Mesothelial cell of epicardium (in vitro differentiated cells): ENCODE data around the gene ACTN1. TPM values are rescaled to one million over a fixed set of nuclear protein-coding genes. Genes with fewer than 3 reads are reported as not detected.

Experiments used
- DNase-seq, 2 experiments: peaks; one replicate each; pipeline ENCODE4 v3.0.0; 2021; ENCODE audit warnings: low spot score in 2 of 2; ENCODE audit not compliant: unreplicated experiment in 2 of 2
- H3K27ac Mint-ChIP-seq: 2 replicates; pipeline ENCODE4 v1.8.0; 2021; ENCODE audit warnings: mixed read lengths
- H3K27me3 Mint-ChIP-seq: 2 replicates; pipeline ENCODE4 v1.8.0; 2021; ENCODE audit warnings: low read depth, mixed read lengths
- H3K36me3 Mint-ChIP-seq: 2 replicates; pipeline ENCODE4 v1.8.0; 2021; ENCODE audit warnings: mixed read lengths
- H3K4me1 Mint-ChIP-seq: 2 replicates; pipeline ENCODE4 v1.8.0; 2021; ENCODE audit warnings: mixed read lengths
- H3K4me3 Mint-ChIP-seq: 2 replicates; pipeline ENCODE4 v1.8.0; 2021; ENCODE audit warnings: mild to moderate bottlenecking, moderate library complexity, mixed read lengths
- H3K9me3 Mint-ChIP-seq: 2 replicates; pipeline ENCODE4 v1.8.0; 2021; ENCODE audit warnings: mixed read lengths
- total RNA-seq: library from RNA; stranded (reverse); gene quantifications from 3 replicates; pipeline ENCODE4 v1.2.1, GENCODE V29; 2021
- TF ChIP-seq, protein P1 (sequence below): fragments of 200-600 bp; sonication (generic); IDR thresholded peaks from one replicate; pipeline ENCODE4 v1.5.0; 2021; ENCODE audit warnings: antibody characterized with exemption; ENCODE audit not compliant: unreplicated experiment

Gene ACTN1
- total RNA-seq, 1 donor from 2014 or later, result 166 TPM

DNA sequence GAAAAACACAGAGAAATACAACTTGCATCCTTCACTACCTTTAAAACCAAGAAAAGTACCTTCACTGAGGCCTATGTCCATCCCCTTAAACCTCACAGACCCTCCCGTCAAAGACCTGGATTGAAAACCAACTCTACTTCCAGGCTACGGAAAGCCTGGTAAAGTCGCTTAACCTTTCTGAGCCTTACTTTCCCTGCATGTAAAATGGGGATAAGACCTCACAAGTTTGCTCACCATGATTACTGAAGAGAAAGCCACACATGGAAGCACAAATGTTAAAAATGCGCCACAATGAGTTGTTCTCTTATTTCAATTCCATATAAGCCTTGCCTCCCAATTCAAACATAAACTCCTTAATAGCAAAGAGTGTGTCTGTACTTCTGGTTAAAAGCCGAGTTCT is 8.4 kb downstream of the ACTN1 start:
- Mint-ChIP-seq H3K27me3 (no peaks in the 10 kb centered on the region), H3K4me3 (no peak overlapping the region), H3K36me3 (peaks cover 9% of the 10 kb centered on the region), H3K9me3 (no peaks in the 10 kb centered on the region), H3K4me1 (peaks cover 52% of the 10 kb centered on the region), H3K27ac (peak overlapping the region; percentile 94)
- TF ChIP-seq, protein P1, sequence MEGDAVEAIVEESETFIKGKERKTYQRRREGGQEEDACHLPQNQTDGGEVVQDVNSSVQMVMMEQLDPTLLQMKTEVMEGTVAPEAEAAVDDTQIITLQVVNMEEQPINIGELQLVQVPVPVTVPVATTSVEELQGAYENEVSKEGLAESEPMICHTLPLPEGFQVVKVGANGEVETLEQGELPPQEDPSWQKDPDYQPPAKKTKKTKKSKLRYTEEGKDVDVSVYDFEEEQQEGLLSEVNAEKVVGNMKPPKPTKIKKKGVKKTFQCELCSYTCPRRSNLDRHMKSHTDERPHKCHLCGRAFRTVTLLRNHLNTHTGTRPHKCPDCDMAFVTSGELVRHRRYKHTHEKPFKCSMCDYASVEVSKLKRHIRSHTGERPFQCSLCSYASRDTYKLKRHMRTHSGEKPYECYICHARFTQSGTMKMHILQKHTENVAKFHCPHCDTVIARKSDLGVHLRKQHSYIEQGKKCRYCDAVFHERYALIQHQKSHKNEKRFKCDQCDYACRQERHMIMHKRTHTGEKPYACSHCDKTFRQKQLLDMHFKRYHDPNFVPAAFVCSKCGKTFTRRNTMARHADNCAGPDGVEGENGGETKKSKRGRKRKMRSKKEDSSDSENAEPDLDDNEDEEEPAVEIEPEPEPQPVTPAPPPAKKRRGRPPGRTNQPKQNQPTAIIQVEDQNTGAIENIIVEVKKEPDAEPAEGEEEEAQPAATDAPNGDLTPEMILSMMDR, result no peak
- DNase-seq, result no peak

DNA sequence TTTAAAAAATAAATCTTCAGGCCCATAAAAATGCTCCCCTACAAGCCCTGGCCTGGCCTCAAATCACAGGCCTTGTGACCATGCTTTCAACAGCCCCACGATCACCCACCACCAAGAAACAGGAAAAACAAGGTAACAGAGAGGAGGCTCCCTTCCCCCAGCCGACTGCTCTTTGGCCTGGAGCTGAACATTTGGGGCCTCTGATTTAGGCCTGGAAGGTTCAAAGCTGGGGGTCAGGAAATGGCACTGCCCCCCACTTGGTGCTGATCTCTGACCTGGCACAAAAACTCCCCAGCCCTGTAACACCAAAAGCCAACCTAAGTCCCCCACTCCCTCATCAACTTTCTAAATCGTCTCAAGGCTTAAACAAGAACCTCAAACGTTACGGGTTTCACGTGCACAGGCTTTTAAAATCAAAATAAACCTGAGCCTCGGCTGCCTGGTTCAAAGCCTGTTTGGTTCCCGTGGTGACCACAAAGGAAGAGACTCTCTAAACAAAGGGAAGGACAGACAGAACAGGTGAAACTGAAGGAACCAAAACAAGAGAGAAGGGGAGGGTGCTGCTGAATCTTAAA is 9.0 kb downstream of the ACTN1 start:
- Mint-ChIP-seq H3K27me3 (no peaks in the 10 kb centered on the region), H3K4me1 (peaks cover 52% of the 10 kb centered on the region), H3K4me3 (no peak overlapping the region), H3K9me3 (no peaks in the 10 kb centered on the region), H3K36me3 (peaks cover 9% of the 10 kb centered on the region), H3K27ac (peak overlapping the region; percentile 94)
- no peak for DNase-seq
- TF ChIP-seq, protein P1, result no peak

DNA sequence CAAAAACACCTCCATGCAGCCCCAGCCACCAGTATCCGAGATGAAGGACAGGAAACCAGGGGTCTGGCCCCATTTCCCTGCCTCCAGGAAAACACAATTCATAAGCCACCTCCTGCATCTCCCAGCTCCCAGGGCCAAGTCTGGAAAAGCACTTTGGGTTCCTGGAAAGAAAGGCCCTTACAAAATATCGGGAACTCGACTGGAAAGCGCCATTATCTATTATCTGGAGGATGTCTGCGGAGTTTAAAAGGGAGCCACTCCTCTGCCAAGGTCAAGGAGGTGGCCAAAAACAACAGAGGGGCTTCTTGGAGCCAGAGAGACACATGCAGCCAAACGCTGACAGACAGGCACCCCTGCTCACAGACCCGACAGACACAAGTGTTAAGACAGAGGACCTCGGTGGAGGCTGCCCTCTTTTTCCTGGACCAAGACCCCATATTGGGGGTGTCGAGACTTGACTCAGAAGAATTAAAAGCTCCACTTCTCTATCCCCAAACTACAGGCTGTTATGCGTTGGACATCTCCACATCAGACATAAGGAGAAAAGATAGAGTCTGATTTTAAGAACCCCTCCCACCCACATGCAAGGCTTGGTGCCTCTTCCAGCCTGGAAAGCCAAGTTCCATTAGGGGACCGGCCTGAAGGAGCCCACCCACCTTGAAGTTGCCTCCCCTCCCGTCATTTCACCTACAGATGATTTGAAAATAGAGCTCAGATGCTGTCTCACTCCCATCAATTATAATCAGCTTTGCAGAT is 9.6 kb downstream of the ACTN1 start:
- no peak for DNase-seq

DNA sequence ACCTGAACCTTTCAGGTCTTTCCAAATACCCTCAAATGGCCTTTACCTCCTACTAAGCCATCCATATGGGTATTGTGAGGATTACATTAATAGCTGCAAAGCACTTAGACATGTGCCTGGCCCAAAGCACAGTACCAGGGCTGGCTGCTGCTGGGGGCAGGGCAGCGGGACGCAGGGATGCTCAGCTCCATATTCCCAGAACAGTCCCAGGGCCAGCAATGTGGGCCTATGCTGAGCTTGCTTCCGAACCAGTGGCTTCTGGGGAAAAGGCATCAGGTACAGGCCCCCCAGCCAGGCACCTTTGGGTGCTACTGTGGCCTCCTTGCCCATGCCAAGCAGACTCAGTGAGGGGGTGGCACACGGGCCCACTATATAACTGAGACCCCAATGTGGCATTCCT is 10.4 kb downstream of the ACTN1 start:
- Mint-ChIP-seq H3K4me3 (no peak overlapping the region), H3K9me3 (no peaks in the 10 kb centered on the region), H3K27ac (peak overlapping the region; percentile 94), H3K4me1 (peaks cover 62% of the 10 kb centered on the region), H3K36me3 (peaks cover 6% of the 10 kb centered on the region), H3K27me3 (no peaks in the 10 kb centered on the region)
- DNase-seq, result no peak
- TF ChIP-seq, protein P1, result no peak

More for the DNA sequence above, 9.6 kb downstream of the ACTN1 start:
- peaks cover 56% of the 10 kb centered on the region for H3K4me1 Mint-ChIP-seq
- H3K27ac Mint-ChIP-seq, result peak overlapping the region; percentile 94
- TF ChIP-seq, protein P1, result no peak
- peaks cover 7% of the 10 kb centered on the region for H3K36me3 Mint-ChIP-seq
- H3K4me3 Mint-ChIP-seq, result no peak overlapping the region
- H3K27me3 Mint-ChIP-seq, result no peaks in the 10 kb centered on the region
- H3K9me3 Mint-ChIP-seq, result no peaks in the 10 kb centered on the region

GRCh38 chr14:68968051-68968450 is 11.1 kb downstream of the ACTN1 start:
- H3K27me3 Mint-ChIP-seq, result no peaks in the 10 kb centered on the region
- no peak overlapping the region for H3K27ac Mint-ChIP-seq
- H3K9me3 Mint-ChIP-seq, result no peaks in the 10 kb centered on the region
- TF ChIP-seq, protein P1, result no peak
- peaks cover 2% of the 10 kb centered on the region for H3K36me3 Mint-ChIP-seq
- peaks cover 66% of the 10 kb centered on the region for H3K4me1 Mint-ChIP-seq
- DNase-seq, result no peak
- no peak overlapping the region for H3K4me3 Mint-ChIP-seq
